GM19463 (cell line): ENCODE results near the gene ALDH1B1.
"Not testable (repeated sequence)": the region's sequence is repeated elsewhere in the genome, so short reads cannot be mapped to it uniquely, and the experiment has no call there.

Source experiments
- ATAC-seq: cut with Tn5 transposase; IDR thresholded peaks from one replicate; pipeline ENCODE4 v1.9.1; 2021; ENCODE audit warnings: mild to moderate bottlenecking, moderate library complexity; ENCODE audit not compliant: unreplicated experiment

ALDH1B1 gene

GRCh38 chr9:38360839-38361472 lies 31.5 kb upstream of the ALDH1B1 start:
- ATAC-seq: no peak

GRCh38 chr9:38361473-38361850 lies 31.0 kb upstream of the ALDH1B1 start:
- ATAC-seq: no peak

- peak; percentile 78 for ATAC-seq
These were observed 29.5 kb upstream of the ALDH1B1 start for GRCh38 chr9:38362852-38363588.

GRCh38 chr9:38363589-38363925 lies 28.9 kb upstream of the ALDH1B1 start:
- no peak for ATAC-seq

GRCh38 chr9:38367898-38368297 lies 24.6 kb upstream of the ALDH1B1 start:
- no peak for ATAC-seq

- no peak for ATAC-seq
These were observed 23.8 kb upstream of the ALDH1B1 start for GRCh38 chr9:38368731-38369130.

GRCh38 chr9:38370176-38370575 lies 22.3 kb upstream of the ALDH1B1 start:
- ATAC-seq: no peak

- ATAC-seq: peak; percentile 76
These were observed 21.0 kb upstream of the ALDH1B1 start for GRCh38 chr9:38371495-38371894.

GRCh38 chr9:38372762-38373619 lies 19.5 kb upstream of the ALDH1B1 start:
- no peak for ATAC-seq

GRCh38 chr9:38373679-38374078 lies 18.8 kb upstream of the ALDH1B1 start:
- ATAC-seq: peak; percentile 67

- ATAC-seq: no peak
These were observed 17.5 kb upstream of the ALDH1B1 start for GRCh38 chr9:38374847-38375571.

- no peak for ATAC-seq
These were observed 16.9 kb upstream of the ALDH1B1 start for GRCh38 chr9:38375572-38375963.

- ATAC-seq: no peak
These were observed 16.4 kb upstream of the ALDH1B1 start for GRCh38 chr9:38376021-38376670.

- ATAC-seq: not testable (repeated sequence)
These were observed 15.0 kb upstream of the ALDH1B1 start for GRCh38 chr9:38377336-38378083.

- ATAC-seq: no peak
These were observed 12.2 kb upstream of the ALDH1B1 start for GRCh38 chr9:38380230-38380871.

GRCh38 chr9:38380872-38381534 lies 11.5 kb upstream of the ALDH1B1 start:
- no peak for ATAC-seq

GRCh38 chr9:38382141-38382540 lies 10.4 kb upstream of the ALDH1B1 start:
- no peak for ATAC-seq

- ATAC-seq: no peak
These were observed 7.3 kb upstream of the ALDH1B1 start for GRCh38 chr9:38384990-38385848.
